Gastroesophageal sphincter (tissue), 4 donors: Measurements from ENCODE around the gene EPHA10. TPM values are rescaled to one million over a fixed set of nuclear protein-coding genes. Genes with fewer than 3 reads are reported as not detected.

Experiments used
- ATAC-seq: fragments of 150-250 bp; one replicate; pipeline ENCODE4 v1.9.1; 2016; ENCODE audit warnings: mild to moderate bottlenecking, moderate library complexity
- H3K27ac ChIP-seq, 4 donors: fragments of 200-600 bp; sonication (generic) in 3 of 4; 1 replicate in 3 of 4; 2 replicates in 1 of 4; pipeline ENCODE4 v1.5.1; 2016 to 2019
- H3K27me3 ChIP-seq: fragments of 200-600 bp; sonication (generic); one replicate; pipeline ENCODE4 v1.5.1; 2019
- H3K36me3 ChIP-seq, 2 donors: fragments of 200-600 bp; sonication (generic); one replicate each; pipeline ENCODE4 v1.5.1; 2019; ENCODE audit warnings: control low read depth in 1 of 2
- H3K4me1 ChIP-seq, 3 donors: fragments of 200-600 bp; sonication (generic); 1 replicate in 2 of 3; 2 replicates in 1 of 3; pipeline ENCODE4 v1.5.1; 2016 to 2019; ENCODE audit warnings: control low read depth in 2 of 3
- H3K4me3 ChIP-seq, 2 donors: fragments of 200-600 bp; sonication (generic); one replicate each; pipeline ENCODE4 v1.5.1; 2019; ENCODE audit warnings: mild to moderate bottlenecking in 1 of 2, moderate library complexity in 1 of 2
- H3K9me3 ChIP-seq, 3 donors: fragments of 200-600 bp; sonication (generic); one replicate each; pipeline ENCODE4 v1.5.1; 2017 to 2019; ENCODE audit warnings: control low read depth in 2 of 3
- CTCF ChIP-seq, 4 experiments: fragments of 200-600 bp in 2 of 4; fragments of 450-650 bp in 2 of 4; sonication (generic) in 1 of 4; IDR thresholded peaks; one replicate each; pipeline ENCODE4 v1.5.1; 2017 to 2019; ENCODE audit warnings: antibody characterized with exemption in 4 of 4, mild to moderate bottlenecking in 2 of 4, moderate library complexity in 2 of 4
- EP300 ChIP-seq: sonication (generic); formaldehyde crosslinking; IDR thresholded peaks from one replicate; pipeline ENCODE4 v1.6.1; 2017; ENCODE audit warnings: antibody characterized with exemption, mild to moderate bottlenecking
- POLR2A ChIP-seq, 2 donors: fragments of 450-650 bp; IDR thresholded peaks; one replicate each; pipeline ENCODE4 v1.6.1; 2017; ENCODE audit warnings: antibody characterized with exemption in 2 of 2, mild to moderate bottlenecking in 2 of 2, moderate library complexity in 1 of 2
- POLR2AphosphoS5 ChIP-seq: sonication (generic); formaldehyde crosslinking; IDR thresholded peaks from one replicate; pipeline ENCODE4 v1.6.1; 2017; ENCODE audit warnings: antibody characterized with exemption
- WGBS, 2 donors: methylation state at CpG; one replicate each; pipeline ENCODE4 v1.1.5; 2018; ENCODE audit warnings: low coverage in 1 of 2; 5-methylcytosine and 5-hydroxymethylcytosine counted together
- total RNA-seq, 4 donors: library from RNA; depleted of rRNA; stranded (reverse); fragments of >200 nt; gene quantifications; one replicate each; pipeline ENCODE4 v1.1.0, GENCODE V29; 2016

Gene EPHA10
- total RNA-seq, 4 donors from 2014 or later = 0.12 to 0.93 (median 0.51) TPM

- H3K4me3 ChIP-seq = no peak overlapping the region
- H3K27me3 ChIP-seq = peaks cover 65% of the 10 kb centered on the region
- TF ChIP-seq EP300 (no peak), POLR2A (IDR thresholded peaks at IDR 0.05) (no peak), CTCF (IDR thresholded peaks at IDR 0.05) (no peak), POLR2AphosphoS5 (no peak)
- 64 to 67% methylated on average over 2 to 6 of the region's 14 CpGs for WGBS, 2 donors
- H3K36me3 ChIP-seq = no peaks in the 10 kb centered on the region
- H3K9me3 ChIP-seq = no peaks in the 10 kb centered on the region
- no peaks in the 10 kb centered on the region for H3K4me1 ChIP-seq
- peak overlapping the region in 1 of 4 donors; percentile 57 for H3K27ac ChIP-seq
- ATAC-seq = no peak
Observed at GRCh38 chr1:37722181-37723071, 42.5 kb downstream of the EPHA10 start.

- no peaks in the 10 kb centered on the region for H3K4me1 ChIP-seq
- no peak for TF ChIP-seq EP300
- TF ChIP-seq POLR2A (IDR thresholded peaks at IDR 0.05) = no peak
- no peak for TF ChIP-seq CTCF (IDR thresholded peaks at IDR 0.05)
- no peak for TF ChIP-seq POLR2AphosphoS5
- H3K27me3 ChIP-seq = peaks cover 63% of the 10 kb centered on the region
- 59% methylated on average over 7 of the region's 19 CpGs; no CpG with 5 or more reads in 1 of the 2 donors for WGBS, 2 donors
- no peak overlapping the region for H3K4me3 ChIP-seq
- no peaks in the 10 kb centered on the region for H3K36me3 ChIP-seq
- ATAC-seq = no peak
- no peaks in the 10 kb centered on the region for H3K9me3 ChIP-seq
- H3K27ac ChIP-seq = peak overlapping the region in 2 of 4 donors; percentile 37 to 57
Observed at GRCh38 chr1:37721565-37721964, 43.4 kb downstream of the EPHA10 start.

DNA sequence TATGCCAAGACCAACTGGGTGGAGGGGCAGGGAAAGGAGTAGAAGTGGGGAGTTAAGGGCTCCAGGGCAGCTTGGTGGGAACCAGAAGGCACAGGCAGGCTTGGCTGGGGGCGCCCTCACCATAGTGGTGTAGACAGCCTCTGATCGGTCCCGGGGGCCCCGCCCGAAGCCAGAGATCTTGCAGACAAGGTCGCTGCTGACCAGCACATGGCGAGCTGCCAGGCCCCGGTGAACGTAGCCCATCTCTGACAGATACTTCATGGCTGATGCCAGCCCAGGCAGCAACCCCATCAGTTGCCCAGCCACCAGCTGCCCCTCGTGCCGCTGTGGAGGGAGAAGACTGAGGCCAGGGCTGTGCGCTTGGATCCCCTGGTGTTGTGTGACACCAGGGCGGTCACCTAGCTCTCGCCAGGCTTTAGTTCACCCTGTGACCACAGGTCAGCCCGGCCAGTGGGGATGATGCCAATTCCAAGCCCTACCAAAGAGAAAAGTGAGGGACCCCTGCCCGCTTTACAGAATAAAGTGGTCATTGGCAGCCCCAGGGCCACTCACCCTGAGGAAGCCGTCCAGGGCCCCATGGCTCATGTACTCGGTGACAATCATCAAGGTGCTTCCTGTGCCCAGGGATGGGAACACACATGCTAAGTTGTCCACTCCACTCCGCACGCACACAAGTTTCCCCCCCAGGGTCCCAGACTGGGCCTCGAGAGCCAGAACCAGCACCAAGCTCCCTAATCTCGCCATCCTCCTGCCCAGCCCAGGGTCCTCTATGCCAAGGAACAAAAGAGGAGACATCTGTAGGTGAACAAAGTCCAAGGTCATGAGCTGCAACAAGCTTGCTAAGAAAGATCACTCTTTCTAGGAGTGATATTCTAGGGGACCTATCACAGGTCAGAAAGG, 44.4 kb downstream of the EPHA10 start:
- H3K4me3 ChIP-seq = no peak overlapping the region
- WGBS, 2 donors = 81 to 93% methylated on average over 3 of the region's 22 CpGs
- H3K9me3 ChIP-seq = no peaks in the 10 kb centered on the region
- no peaks in the 10 kb centered on the region for H3K4me1 ChIP-seq
- peaks cover 59% of the 10 kb centered on the region for H3K27me3 ChIP-seq
- no peak overlapping the region for H3K27ac ChIP-seq
- no peak for TF ChIP-seq POLR2A (IDR thresholded peaks at IDR 0.05)
- no peak for TF ChIP-seq EP300
- TF ChIP-seq CTCF (IDR thresholded peaks at IDR 0.05) = no peak
- no peak for TF ChIP-seq POLR2AphosphoS5
- no peaks in the 10 kb centered on the region for H3K36me3 ChIP-seq
- no peak for ATAC-seq

DNA sequence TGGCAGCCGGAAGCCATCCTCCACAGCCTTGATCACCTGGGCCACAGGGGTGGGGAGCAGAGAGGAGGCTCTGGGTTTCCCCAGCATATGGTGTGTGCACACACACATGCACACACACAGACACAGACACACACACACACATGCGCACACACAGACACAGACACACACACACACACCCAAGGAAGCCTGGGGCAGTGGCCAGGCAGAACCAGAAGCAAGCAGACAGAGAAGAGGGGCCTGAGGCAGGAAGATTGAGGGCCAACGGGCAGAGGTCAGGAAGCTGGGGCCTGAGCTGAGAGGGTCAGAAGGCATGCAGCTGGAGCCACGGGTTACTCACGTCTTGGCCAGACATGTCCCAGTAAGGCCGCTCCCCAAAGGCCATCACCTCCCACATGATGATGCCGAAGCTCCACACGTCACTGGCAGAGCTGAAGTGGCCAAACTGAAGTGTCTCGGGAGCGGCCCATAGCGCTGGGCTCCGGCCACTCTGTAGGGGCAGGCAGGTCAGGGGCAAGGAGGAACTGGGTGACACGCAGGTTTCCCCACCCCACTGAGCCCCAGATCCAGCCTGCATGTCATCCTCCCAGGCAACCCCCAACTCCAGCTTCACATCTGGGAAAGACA, 45.2 kb downstream of the EPHA10 start:
- WGBS, 2 donors = 20% methylated on average over 2 of the region's 13 CpGs; no CpG with 5 or more reads in 1 of the 2 donors

More for the DNA sequence above, 45.2 kb downstream of the EPHA10 start:
- H3K27me3 ChIP-seq = peaks cover 53% of the 10 kb centered on the region
- H3K4me1 ChIP-seq = no peaks in the 10 kb centered on the region
- no peaks in the 10 kb centered on the region for H3K9me3 ChIP-seq
- H3K27ac ChIP-seq = no peak overlapping the region
- H3K36me3 ChIP-seq = no peaks in the 10 kb centered on the region
- H3K4me3 ChIP-seq = no peak overlapping the region
- no peak for ATAC-seq
- TF ChIP-seq EP300 (no peak), POLR2AphosphoS5 (no peak), POLR2A (IDR thresholded peaks at IDR 0.05) (no peak), CTCF (IDR thresholded peaks at IDR 0.05) (no peak)
